Inferior parietal cortex (tissue), 1 donor: ENCODE data around the gene UQCC2.

Experiments used
- DNase-seq: peaks from one replicate; pipeline ENCODE4 v3.0.0-alpha.2; 2016; ENCODE audit errors: extremely low spot score

Gene UQCC2

DNA sequence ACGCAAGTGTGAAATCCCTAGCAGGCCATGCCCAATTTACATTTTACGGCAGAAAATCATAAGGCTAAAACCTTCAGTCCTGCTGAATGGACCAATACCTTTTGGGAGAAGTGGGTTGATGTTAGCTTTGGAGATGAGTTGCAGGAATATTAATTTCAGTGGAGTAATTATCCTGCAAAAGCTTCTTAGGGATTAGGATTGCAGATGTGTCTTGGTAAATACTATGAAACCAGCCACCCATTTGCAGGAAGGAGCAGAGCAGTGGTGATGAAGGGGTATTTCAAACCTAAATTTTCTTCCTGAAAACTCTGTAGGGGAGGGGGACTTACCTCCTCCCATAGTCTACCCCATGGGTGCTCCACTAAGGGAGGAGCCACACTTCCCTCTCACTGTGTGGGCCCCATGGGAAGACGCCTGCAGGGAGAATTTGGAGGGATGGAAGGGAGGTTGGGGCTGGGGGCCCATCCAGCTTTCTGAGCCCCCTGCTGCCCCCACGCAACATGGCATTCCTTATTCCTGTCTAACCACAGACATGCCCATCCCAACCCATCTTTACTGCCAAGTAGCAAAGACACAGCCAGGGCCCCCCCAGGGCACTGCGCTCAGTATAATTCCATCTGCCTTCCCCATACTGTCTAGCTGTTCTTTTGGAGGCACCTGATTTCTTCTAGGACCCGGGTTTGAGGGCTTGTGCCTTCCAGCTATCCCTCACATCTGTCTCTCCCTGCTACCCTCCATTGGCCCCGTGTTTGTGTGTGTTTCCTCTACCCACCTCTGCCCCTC, 14.6 kb upstream of the UQCC2 start:
- DNase-seq, result no peak

DNA sequence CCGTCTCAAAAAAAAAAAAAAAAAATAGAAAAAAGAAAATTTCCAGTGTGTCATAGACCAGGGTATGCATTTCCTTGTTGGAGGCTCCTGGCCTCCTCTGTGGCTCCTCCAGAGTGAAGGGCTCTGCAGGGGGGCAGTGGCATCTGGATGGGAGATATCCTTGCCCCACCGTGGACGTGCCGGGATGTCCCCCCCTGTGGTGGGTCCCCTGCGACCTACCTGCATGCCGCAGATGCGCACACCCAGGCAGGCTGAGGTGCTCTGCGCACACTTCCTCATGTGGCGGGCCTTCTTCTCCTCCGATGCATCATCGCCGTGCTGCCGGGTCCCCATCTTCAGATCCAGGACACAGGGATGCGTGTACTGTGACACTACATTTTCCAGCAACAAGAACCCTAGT, 13.7 kb upstream of the UQCC2 start:
- no peak for DNase-seq

DNA sequence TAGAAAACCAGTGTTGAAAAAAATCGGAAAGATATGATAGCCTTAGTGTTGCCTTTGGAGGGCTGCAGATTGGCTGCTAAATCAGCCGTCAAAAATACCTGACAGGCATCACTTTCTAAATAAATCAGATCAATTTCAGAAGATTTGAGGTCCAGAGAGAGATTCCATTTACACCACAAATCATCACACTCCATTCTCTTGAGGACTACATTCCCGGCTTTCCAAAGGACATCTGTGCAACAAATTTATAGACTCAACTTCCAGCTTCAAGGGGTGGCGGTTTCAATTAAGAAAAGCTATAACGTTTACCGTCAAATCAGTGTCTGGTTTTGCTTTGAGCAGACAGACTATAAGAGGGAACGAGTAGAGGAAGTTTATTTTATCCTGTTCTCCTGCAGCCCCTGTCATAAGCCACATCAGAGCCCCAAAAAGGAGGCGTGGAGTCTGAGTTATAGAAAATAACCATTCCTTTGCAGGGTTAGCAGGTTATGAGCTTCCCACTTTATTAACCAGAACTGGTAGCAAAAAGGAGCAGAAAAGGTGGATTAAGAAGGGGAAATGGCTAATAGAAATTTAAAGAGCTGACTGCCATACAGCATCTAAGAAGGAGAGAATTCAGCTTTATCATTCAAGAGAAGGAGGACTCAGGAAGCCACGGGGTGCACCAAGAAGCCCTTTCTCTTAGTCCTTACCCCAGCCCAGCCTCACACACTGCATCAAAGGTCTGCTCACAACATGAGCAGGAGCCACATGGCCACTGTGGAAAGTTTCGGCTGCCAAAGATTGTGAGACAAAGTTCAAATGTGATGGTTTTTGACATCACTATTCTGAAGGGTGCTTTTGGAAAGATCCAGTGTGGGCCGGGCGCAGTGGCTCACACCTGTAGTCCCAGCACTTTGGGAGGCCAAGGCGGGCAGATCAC, 12.9 kb upstream of the UQCC2 start:
- DNase-seq, result no peak

DNA sequence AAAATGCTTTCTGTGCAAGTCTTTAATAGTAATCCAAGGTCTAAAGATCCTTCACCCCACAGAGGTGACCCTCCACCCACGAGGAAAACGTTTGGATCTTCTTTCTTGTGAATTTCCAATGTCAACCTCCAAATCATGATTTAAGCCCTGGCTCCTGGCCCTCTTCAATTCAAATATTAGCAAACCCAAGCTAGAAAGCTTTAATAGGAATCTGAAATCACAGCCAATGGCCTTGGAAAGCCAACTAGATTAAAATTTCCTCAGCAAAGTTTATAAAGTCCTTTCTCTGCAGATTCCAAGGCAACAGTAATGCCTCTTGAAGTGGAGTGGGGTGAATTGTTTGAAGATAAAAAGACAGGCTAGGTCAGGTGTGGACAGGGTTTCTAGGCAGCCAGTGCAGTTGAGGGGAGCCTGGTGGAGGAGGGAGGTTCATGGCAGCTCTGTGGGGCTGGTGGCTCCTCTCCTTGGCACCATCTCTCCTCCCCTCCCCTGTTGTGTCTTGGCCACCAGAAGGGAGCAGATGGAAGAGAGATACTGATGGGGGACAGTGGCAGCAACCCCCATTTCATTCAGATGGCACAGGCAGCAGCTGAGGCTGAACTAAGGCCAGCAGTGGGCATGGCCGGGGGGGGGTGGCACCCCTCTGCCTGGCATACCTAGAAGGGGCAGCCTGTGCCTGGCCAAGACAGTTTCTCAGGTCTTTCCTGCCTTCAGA, 12.0 kb upstream of the UQCC2 start:
- no peak for DNase-seq

DNA sequence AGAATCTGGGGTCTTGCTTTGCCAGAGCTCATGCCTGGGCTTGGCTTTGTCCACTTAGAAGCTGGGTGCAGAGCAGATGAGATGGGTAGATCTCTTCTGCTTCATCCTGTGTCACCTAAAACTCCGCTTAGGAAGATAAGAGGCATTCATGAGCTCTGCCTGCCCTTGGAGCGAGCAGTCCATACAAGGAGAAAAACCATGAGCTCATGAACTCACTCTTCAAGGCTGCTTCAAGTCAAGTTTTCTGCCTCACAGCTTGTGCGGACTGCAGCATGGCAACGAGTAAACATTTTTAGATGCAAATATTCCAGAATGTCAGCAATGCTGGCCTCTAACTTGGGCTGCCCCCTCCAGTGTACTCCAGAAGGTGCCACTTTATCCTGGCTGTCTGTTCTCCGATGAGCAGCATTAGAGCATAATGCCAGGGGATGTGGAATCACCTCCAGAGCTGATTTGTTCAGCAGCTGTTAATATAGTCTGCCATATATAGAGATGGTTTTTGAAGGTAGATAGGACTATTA, 10.7 kb upstream of the UQCC2 start:
- no peak for DNase-seq

DNA sequence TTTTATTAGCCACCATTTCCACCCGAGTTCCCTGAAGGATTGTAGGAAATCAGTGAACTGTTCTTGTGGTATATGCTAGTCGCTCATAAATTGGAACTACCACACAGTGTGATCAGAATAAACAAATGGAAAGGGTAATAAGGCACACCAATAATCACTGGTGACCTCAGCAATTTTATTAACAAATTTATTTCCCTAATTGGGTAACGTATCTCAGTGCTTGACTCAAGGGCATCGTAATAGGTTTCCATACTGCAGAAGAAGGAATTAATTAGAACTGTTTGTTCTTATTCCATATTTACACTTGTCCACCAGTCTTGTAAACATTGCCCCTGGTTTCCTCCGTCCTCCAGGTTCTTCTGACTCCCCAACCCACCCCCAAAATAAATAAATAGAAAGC, 10.0 kb upstream of the UQCC2 start:
- no peak for DNase-seq

DNA sequence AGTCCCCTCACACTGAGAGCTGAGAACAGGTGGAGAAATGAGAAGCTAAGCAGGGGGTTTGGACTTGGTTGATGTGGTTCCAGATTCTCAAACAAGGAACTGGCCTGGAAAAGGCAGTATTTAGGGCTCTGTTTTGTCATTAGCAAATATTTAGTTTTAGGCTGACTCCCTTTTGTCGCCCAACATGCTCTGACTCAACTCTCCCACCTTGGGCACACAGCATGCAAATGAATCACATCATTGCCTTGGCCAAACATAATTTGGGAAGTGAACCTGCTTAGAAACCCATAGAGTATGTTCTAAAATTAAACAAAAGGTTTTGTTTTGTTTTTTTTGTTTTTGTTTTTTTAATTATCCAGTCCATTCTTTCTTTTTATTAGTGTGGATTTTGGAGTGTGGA, 9.5 kb upstream of the UQCC2 start:
- no peak for DNase-seq

DNA sequence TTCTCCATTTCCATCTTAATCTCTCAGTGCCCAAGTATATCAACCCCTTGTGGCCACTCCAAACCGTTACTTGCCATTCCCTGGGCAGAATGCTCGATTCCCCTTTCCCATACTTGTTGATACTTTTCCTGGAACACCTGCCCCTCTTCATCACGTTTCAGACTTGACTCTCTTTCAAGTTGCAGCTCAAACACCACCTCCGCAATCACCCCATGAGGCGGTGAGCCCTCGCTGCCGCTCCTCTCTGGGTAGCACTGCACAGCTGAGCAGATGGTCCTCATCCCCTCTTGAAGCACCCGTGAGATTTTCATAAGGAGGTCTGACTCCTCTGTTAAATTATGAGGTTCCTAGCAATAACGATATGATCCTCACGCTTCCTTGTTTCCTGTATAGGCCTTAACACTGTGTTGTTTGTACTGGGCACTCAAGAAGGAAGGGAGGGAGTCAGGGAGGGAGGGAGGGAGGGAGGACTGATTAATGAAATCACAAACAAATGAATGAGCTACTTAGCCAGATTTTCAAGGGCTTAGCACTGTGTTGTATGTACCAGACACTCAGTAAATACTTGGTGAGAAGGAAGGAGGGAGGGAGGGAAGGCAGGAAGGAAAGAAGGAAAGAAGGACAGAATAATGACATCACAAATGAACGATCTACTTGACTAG, 8.0 kb upstream of the UQCC2 start:
- DNase-seq, result no peak

DNA sequence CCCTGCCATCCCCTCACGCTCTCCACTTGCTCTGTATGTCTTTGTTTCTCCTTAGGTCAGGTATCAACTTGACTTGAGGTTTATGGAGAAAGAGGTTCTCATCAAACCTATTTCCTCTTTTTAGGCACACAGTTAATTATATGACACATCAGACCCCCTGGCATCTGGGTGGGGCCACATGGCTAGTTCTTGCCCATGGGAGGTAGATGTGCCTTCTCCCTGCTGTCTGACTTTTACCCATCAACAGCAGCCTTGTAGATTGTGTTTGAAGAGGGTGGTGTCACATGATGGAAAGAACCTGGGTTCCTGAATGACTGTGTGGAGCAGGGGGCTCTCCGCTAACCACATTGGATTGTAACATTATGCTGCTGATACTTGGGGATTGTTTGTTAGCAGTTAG, 7.2 kb upstream of the UQCC2 start:
- no peak for DNase-seq

DNA sequence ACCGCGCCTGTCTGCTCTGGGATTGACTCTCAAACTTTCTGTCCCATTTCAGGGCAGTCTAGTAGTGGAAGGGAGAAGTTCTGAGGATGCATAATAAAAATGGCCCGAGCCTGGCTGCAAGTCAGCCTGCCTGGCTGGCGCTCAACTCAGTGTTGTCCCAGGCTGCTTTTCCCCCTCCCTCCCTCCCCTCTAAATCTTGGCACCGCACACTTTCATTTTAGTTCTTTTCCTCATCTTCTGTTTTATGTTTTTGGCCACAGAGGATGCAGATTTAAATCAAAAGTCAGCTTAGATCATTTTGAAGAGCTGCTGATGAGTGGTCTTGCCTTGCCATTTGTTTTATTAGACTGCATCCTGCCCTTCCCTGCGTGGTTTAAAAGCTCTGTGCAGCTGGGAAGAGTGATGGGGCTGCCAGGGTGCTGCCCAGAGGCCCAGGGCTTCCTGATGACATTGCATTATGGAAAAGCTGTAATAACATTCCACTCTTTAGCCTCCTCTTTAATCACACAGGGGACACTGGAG, 6.5 kb upstream of the UQCC2 start:
- no peak for DNase-seq

DNA sequence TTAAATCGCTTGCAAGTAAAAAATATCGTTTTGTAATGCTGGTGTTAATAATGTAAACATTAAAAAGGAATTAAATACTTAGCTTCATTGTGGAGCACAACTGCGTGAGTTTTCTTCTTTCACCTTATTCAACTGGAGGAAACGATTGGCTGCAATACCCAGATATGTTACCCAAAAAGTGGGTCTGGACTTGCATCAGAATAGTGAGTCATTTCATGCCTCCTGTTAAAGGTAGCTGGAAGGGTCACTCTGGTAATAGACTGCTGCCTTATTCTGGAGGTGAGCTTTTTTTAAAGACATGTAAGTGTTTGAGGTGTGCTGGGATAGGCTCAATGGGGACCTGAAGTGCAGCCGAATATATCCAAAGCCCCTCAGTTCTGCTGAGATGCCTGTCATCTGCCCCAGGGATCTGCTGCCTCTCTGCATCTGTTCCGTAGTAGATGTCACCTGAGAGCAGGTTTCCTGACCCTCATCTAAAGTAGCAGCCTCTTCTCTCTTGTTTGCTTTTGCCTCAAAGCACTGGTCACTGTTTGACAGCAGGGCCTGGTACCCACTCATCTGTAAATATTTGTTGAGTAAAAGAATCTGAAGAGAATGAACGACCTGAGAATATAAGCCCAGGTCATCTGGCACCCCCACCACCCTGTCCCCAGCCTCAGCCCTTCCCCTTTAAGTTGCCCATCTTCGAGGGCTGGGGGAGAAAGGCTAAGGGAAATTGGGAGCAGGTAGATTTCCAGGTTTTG, 5.6 kb upstream of the UQCC2 start:
- no peak for DNase-seq

DNA sequence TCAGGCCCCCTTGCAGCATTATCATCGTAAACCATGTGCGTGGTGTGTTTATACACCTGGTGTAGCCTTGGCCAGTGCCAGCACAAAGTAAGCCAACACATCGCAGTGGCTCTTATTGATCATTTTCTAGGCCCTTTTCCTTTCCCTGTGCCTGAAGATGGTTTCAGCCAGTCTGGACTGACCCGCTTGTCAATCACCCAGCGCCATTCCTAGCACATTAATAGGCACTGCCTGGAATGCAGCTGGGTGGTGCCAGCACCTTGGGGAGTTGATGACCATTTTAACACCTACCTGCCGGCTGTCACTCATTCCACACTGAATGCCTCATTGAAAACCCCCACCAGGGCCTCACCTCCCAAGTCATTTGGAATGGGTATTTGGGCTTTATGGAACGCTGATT, 4.9 kb upstream of the UQCC2 start:
- DNase-seq, result no peak

DNA sequence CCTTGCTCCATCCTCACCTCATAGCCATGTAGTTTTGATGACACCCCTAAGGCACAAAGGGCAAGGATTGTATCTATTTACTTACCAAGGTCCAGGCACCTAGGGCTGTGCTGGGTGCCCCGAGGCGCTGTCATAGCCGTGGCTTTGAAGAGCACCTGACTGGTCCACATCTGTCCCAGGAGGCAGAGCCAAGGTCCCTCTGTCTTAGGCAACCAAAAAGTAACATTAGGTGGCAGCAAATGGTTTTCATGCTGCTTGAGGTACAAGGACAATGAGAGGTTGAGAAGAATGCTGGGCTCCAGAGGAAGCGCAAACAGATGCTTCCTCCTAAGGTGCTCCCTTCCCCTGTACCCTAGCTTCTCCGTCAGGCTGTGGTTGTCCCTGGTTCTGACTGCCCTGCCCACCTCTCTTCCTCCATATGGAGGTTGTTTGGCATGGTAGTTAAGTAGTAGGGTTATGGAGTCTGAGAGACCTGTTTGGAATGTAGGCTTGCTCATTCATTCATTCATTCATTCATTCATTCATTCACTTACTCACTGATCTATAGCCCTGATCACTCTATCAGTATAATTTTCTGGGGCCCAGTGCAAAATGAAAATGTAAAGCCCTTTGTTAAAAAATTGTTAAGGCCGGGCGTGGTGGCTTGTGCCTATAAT, 3.0 kb upstream of the UQCC2 start:
- DNase-seq, result no peak

DNA sequence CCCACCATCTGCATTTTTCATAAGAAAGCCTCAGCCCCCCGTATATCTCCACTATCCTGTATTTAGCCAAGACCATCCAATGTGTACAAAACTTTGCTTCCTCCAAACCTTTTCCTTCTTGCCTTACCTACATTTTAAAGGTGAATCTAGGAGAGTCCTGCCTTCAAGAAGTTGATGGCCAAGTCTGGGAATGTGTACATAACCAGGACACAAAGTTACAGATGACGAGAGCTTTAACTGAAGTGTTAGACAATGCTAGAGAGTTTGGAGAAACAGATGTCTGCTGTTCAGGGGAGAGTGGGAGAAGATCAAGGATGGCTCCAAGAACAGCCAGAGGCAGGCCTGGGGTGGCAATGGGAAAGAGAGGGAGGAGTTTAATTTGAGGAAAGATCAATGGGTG, 2.3 kb upstream of the UQCC2 start:
- no peak for DNase-seq

DNA sequence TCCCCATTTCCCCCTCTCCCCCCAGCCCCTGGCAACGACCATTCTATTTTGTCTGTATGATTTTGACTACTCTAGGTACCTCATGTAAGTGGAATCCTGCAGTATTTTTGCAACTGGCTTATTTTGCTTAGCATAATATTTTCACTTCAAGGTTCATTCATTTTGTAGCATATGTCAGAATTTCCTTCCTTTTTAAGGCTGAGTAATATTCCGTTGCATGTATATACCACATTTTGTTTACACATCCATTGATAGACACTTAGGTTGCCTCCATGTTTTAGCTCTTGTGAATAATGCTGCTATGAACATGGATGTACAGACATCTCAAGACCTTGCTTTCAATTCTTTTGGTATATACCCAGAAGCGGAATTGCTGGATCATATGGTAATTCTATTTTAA, 1.4 kb upstream of the UQCC2 start:
- DNase-seq, result no peak

DNA sequence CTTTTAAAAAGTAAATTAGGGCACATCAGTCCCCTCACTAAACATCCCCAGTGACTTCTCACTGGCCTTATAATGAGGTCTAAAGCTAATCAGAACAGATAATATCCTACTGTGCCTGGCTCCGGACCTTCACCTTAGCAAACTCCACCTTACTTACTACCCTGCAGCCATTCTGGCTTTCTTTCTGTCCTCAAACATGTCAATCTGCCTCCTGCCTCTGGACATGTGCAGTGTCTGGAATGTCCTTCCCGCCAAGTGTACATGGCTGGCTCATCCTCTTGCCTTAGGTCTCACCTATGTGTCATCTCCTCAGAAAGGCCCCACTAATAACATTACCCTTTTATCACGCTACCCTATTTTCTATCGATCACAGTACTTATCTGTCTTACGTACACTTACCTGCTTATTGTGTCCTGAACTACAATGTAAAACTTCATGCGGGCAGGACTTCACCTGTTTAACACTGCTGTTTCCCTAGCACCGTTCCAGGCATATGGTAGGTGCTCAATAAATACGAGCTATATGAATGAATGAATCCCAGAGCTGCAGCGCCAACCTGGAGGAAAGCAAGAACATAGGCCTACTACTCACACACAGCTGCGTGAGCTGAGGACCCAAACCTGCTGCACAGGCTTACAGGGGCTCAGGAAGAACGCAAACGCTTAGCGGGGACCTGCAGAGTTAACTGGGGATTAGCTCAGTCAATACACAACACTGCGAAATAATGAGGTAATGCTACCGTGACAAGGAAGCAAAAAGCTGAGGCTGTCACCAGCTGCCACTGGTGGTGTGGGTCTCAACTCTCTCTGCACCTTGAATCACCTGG, 991 bp downstream of the UQCC2 start:
- no peak for DNase-seq

DNA sequence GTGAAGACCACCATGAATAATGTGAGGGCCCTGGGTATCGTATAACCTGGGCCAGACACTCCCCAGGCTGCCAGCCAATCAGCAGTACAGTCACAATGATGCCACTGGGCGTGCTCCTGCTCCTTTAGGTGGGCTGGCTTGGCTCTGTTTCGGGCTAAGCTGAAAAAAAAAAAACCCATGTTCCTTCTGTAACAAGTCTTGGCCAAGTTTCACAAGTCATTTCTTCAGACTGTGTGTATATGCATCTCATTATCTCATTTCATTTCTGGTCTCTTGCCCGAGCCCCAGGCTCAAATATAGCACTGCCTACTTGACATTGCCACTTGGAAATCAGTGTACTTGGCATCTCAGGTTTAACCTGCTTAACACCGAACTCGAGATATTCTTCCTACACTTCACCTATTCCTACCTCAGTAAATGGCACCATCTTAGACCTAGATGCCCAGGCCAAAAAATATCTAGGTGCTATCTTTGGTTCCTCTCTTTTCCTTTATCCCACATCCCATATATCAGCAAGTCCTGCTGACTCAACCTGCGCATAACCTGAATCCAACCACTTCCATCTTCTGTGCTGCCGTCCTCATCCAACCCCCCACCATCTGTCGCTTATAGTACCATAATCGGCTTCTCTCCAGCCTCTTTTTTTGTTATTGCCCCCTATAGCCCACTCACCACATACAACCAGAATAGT, 1.8 kb downstream of the UQCC2 start:
- DNase-seq, result no peak

DNA sequence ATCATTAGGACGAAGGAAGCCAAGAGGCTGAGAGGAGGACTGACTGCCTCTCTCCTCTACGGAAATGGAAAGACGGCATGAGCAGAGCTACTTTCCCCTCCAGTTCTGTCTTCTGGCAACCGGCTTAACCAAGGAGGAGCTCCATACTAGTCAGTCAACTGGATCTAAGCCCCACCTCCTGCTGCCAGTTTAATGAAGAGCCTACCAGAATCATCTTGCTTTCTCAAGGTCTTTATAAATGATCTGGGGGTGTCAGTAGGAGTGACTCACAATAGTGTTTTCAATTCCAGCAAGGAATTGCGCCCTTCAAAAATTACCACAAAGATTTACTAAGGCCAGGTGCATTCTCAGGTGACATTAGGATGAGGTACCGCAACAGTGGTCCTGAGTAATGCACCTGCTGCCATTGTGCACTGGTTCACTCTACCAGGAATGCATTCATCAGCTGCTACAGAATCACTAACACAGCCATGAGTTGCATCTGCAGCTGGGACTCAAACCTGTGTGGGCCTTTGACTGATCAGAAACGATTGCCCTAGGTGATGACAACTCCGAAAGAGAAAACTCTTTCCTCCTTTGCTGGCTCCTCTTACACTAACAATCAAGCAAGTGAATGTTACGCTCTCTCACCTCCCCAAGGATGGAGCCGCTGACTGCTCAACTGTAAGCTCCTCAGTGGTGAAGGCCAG, 2.8 kb downstream of the UQCC2 start:
- DNase-seq, result no peak
